Activated T-helper 17 cell treated with anti-CD3 and anti-CD28 coated beads, Interleukin-2, amount 50 U/mL, for 72 hours (primary cell): ENCODE data around the gene PCDHA7. TPM values are rescaled to one million over a fixed set of nuclear protein-coding genes. Genes with fewer than 3 reads are reported as not detected.
"Not testable (repeated sequence)": the region's sequence is repeated elsewhere in the genome, so short reads cannot be mapped to it uniquely, and the experiment has no call there.

Experiments
- ATAC-seq: fragments of 150-1000 bp; cut with Tn5 transposase; replicated peaks from 2 replicates; pipeline ENCODE4 v1.10.0; 2021; ENCODE audit warnings: mild to moderate bottlenecking, moderate library complexity
- H3K27ac Mint-ChIP-seq: one replicate; pipeline ENCODE4 v1.8.0; 2022; ENCODE audit warnings: mixed read lengths
- H3K27me3 Mint-ChIP-seq: one replicate; pipeline ENCODE4 v1.8.0; 2022; ENCODE audit warnings: mixed read lengths
- H3K36me3 Mint-ChIP-seq: one replicate; pipeline ENCODE4 v1.8.0; 2022; ENCODE audit warnings: low read depth, mild to moderate bottlenecking, mixed read lengths
- H3K4me1 Mint-ChIP-seq: one replicate; pipeline ENCODE4 v1.8.0; 2022; ENCODE audit warnings: mixed read lengths
- H3K4me3 Mint-ChIP-seq: one replicate; pipeline ENCODE4 v1.8.0; 2022; ENCODE audit warnings: mild to moderate bottlenecking, mixed read lengths
- H3K9me3 Mint-ChIP-seq: one replicate; pipeline ENCODE4 v1.8.0; 2022; ENCODE audit warnings: mixed read lengths
- total RNA-seq, 2 donors: library from RNA; stranded (reverse); gene quantifications; one replicate each; pipeline ENCODE4 v1.2.3, GENCODE V29; 2022

PCDHA7 gene
- total RNA-seq, 2 donors from 2014 or later, result not detected

DNA sequence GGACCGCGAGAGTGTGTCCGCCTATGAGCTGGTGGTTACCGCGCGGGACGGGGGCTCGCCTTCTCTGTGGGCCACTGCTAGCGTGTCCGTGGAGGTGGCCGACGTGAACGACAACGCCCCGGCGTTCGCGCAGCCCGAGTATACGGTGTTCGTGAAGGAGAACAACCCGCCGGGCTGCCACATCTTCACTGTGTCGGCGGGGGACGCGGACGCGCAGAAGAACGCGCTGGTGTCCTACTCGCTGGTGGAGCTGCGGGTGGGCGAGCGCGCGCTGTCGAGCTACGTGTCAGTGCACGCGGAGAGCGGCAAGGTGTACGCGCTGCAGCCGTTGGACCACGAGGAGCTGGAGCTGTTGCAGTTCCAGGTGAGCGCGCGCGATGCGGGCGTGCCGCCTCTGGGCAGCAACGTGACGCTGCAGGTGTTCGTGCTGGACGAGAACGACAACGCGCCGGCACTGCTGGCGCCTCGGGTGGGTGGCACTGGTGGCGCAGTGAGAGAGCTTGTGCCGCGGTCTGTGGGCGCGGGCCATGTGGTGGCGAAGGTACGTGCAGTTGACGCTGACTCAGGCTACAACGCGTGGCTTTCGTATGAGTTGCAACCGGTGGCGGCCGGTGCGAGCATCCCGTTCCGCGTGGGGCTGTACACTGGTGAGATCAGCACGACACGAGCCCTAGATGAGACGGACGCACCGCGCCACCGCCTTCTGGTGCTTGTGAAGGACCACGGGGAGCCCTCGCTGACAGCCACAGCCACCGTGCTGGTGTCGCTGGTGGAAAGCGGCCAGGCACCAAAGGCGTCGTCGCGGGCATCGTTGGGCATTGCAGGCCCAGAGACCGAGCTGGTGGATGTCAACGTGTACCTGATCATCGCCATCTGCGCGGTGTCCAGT, 1.8 kb downstream of the PCDHA7 start:
- Mint-ChIP-seq H3K4me3 (no peak overlapping the region), H3K4me1 (no peaks in the 10 kb centered on the region), H3K36me3 (no peaks in the 10 kb centered on the region), H3K9me3 (peaks cover 4% of the 10 kb centered on the region), H3K27ac (no peak overlapping the region), H3K27me3 (peaks cover 19% of the 10 kb centered on the region)
- ATAC-seq, result no peak

GRCh38 chr5:140840978-140841962, 7.2 kb downstream of the PCDHA7 start, which contains the start of gene PCDHA8:
TSS of gene PCDHA8 (plus strand) at chr5:140841187. CDS start at chr5:140841322, 135 bp downstream.
- Mint-ChIP-seq H3K36me3 (no peaks in the 10 kb centered on the region), H3K4me3 (no peak within 1 kb of the TSS), H3K27me3 (peaks cover 15% of the 10 kb centered on the region), H3K4me1 (no peaks in the 10 kb centered on the region), H3K9me3 (peaks cover 4% of the 10 kb centered on the region), H3K27ac (no peak within 1 kb of the TSS)
- no peak for ATAC-seq

DNA sequence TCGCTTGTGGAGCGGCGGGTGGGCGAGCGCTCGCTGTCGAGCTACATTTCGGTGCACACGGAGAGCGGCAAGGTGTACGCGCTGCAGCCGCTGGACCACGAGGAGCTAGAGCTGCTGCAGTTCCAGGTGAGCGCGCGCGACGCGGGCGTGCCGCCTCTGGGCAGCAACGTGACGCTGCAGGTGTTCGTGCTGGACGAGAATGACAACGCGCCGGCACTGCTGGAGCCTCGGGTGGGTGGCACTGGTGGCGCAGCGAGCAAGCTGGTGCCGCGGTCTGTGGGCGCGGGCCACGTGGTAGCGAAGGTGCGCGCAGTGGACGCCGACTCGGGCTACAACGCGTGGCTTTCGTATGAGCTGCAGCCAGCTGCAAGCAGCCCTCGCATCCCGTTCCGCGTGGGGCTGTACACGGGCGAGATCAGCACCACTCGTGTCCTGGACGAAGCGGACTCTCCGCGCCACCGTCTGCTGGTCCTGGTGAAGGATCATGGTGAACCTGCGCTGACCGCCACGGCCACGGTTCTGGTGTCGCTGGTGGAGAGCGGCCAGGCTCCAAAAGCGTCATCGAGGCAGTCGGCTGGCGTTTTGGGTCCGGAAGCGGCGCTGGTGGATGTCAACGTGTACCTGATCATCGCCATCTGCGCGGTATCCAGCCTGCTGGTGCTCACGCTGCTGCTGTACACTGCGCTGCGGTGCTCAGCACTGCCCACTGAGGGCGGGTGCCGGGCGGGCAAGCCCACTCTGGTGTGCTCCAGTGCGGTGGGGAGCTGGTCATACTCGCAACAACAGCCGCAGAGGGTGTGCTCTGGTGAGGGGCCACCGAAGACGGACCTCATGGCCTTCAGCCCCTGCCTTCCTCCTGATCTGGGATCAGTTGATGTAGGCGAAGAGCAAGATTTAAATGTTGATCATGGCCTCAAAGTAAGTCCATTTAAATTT, 9.0 kb downstream of the PCDHA7 start:
- Mint-ChIP-seq H3K36me3 (no peaks in the 10 kb centered on the region), H3K4me3 (no peak overlapping the region), H3K27ac (no peak overlapping the region), H3K4me1 (no peaks in the 10 kb centered on the region), H3K27me3 (peaks cover 25% of the 10 kb centered on the region), H3K9me3 (peaks cover 4% of the 10 kb centered on the region)
- no peak for ATAC-seq

DNA sequence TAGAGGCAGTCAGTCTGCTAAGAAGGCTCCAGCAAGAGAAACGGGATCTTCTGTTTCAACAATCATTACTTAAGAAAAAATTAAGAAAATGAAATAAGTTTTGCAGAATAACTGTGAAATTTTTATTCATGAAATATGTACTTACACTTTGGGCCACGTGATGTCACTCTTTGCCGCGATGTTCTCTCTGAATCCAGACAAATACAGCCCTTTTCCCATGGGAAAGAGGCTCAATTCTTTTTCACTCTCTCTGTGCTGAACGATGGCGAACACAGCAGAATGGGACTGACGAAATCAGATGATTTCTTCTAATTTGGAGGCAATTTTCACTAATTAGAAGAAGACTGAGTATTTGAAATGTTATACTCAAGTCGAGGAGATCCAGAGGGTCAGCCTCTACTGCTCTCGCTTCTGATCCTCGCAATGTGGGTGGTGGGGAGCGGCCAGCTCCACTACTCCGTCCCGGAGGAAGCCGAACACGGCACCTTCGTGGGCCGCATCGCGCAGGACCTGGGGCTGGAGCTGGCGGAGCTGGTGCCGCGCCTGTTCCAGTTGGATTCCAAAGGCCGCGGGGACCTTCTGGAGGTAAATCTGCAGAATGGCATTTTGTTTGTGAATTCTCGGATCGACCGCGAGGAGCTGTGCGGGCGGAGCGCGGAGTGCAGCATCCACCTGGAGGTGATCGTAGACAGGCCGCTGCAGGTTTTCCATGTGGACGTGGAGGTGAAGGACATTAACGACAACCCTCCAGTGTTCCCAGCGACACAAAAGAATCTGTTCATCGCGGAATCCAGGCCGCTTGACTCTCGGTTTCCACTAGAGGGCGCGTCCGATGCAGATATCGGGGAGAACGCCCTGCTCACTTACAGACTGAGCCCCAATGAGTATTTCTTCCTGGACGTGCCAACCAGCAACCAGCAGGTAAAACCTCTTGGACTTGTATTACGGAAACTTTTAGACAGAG, 14.4 kb downstream of the PCDHA7 start, which contains the start of gene PCDHA9:
TSS of gene PCDHA9 (plus strand) at position 244 of the 964 bp plus-strand sequence. CDS start at position 358, 114 bp downstream.
- not testable (repeated sequence) for H3K9me3 Mint-ChIP-seq, H3K4me1 Mint-ChIP-seq, H3K36me3 Mint-ChIP-seq, H3K4me3 Mint-ChIP-seq, H3K27ac Mint-ChIP-seq, ATAC-seq
- peaks cover 19% of the 10 kb centered on the region for H3K27me3 Mint-ChIP-seq

DNA sequence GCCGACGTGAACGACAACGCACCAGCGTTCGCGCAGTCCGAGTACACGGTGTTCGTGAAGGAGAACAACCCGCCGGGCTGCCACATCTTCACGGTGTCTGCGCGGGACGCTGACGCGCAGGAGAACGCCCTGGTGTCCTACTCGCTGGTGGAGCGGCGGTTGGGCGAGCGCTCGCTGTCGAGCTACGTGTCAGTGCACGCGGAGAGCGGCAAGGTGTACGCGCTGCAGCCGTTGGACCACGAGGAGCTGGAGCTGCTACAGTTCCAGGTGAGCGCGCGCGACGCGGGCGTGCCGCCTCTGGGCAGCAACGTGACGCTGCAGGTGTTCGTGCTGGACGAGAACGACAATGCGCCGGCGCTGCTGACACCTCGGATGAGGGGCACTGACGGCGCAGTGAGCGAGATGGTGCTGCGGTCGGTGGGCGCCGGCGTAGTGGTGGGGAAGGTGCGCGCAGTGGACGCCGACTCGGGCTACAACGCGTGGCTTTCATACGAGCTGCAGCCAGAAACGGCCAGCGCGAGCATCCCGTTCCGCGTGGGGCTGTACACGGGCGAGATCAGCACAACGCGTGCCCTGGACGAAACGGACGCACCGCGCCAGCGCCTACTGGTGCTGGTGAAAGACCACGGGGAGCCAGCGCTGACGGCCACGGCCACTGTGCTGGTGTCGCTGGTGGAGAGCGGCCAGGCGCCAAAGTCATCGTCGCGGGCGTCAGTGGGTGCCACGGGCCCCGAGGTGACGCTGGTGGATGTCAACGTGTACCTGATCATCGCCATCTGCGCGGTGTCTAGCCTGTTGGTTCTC, 16.0 kb downstream of the PCDHA7 start:
- H3K27me3 Mint-ChIP-seq, result peaks cover 22% of the 10 kb centered on the region
- H3K4me1 Mint-ChIP-seq, H3K4me3 Mint-ChIP-seq, H3K27ac Mint-ChIP-seq, ATAC-seq, H3K36me3 Mint-ChIP-seq, H3K9me3 Mint-ChIP-seq: not testable (repeated sequence)

GRCh38 chr5:140855772-140856674, 22.0 kb downstream of the PCDHA7 start, which contains the start of gene PCDHA10:
TSS of gene PCDHA10 (plus strand) at chr5:140855897. CDS start at chr5:140856049, 152 bp downstream.
- H3K9me3 Mint-ChIP-seq, result peaks cover 9% of the 10 kb centered on the region
- H3K36me3 Mint-ChIP-seq, result no peaks in the 10 kb centered on the region
- H3K27me3 Mint-ChIP-seq, result peaks cover 16% of the 10 kb centered on the region
- no peak within 1 kb of the TSS for H3K27ac Mint-ChIP-seq
- H3K4me1 Mint-ChIP-seq, result no peaks in the 10 kb centered on the region
- no peak within 1 kb of the TSS for H3K4me3 Mint-ChIP-seq
- no peak for ATAC-seq

DNA sequence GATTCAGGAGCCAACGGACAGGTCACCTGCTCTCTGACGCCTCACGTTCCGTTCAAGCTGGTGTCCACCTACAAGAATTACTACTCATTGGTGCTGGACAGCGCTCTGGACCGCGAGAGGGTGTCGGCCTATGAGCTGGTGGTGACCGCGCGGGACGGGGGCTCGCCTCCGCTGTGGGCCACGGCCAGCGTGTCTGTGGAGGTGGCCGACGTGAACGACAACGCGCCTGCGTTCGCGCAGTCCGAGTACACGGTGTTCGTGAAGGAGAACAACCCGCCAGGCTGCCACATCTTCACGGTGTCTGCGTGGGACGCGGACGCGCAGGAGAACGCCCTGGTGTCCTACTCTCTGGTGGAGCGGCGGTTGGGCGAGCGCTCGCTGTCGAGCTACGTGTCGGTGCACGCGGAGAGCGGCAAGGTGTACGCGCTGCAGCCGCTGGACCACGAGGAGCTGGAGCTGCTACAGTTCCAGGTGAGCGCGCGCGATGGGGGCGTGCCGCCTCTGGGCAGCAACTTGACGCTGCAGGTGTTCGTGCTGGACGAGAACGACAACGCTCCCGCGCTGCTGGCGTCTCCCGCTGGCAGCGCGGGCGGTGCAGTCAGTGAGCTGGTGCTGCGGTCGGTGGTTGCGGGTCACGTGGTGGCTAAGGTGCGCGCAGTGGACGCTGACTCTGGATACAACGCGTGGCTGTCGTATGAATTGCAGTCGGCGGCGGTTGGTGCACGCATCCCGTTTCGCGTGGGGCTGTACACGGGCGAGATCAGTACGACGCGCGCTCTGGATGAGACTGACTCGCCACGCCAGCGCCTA, 23.3 kb downstream of the PCDHA7 start:
- Mint-ChIP-seq H3K4me1 (no peaks in the 10 kb centered on the region), H3K4me3 (no peak overlapping the region), H3K27ac (no peak overlapping the region), H3K36me3 (no peaks in the 10 kb centered on the region), H3K9me3 (peaks cover 9% of the 10 kb centered on the region), H3K27me3 (peaks cover 21% of the 10 kb centered on the region)
- ATAC-seq, result no peak

GRCh38 chr5:140857987-140858240, 23.8 kb downstream of the PCDHA7 start:
- H3K4me3 Mint-ChIP-seq, result no peak overlapping the region
- no peak overlapping the region for H3K27ac Mint-ChIP-seq
- H3K9me3 Mint-ChIP-seq, result peaks cover 9% of the 10 kb centered on the region
- peaks cover 21% of the 10 kb centered on the region for H3K27me3 Mint-ChIP-seq
- no peaks in the 10 kb centered on the region for H3K4me1 Mint-ChIP-seq
- no peak for ATAC-seq
- no peaks in the 10 kb centered on the region for H3K36me3 Mint-ChIP-seq

DNA sequence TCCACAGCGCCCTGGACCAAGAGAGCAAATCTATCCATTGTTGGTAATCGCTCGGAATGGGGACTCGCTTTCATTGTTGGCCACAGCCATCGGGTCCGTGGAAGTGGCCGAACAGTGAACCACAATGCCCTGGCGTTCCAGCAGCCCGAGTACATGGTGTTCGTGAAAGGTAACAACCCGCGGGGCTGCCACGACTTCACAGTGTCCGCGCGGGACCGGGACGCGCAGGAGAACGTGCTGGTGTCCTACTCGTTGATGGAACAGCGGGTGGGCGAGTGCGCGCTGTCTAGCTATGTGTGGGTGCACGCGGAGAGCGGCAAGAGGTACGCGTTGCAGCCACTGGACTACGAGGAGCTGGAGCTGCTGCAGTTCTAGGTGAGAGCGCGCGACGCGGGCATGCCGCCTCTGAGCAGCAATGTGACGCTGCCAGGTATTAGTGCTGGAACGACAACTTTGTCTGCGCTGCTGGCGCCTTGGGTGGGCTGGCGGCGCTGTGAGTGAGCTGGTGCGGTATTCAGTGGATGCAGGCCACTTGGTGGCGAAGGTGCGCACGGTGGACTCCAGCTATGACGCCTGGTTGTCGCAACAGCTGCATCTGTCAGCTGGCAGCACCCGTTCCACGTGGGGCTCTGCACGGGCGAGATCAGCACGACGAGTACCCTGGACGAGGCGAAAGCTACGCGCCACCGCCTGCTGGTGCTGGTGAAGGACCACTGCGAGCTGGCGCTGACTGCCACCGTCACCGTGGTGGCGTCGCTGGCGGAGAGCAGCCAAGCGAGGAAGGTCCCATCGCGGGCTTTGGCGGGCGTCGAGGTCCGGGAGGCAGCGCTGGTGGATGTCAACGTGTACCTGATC, 28.6 kb downstream of the PCDHA7 start:
- Mint-ChIP-seq H3K27me3 (peaks cover 20% of the 10 kb centered on the region), H3K4me1 (no peaks in the 10 kb centered on the region), H3K36me3 (no peaks in the 10 kb centered on the region), H3K4me3 (no peak overlapping the region), H3K27ac (no peak overlapping the region), H3K9me3 (no peaks in the 10 kb centered on the region)
- ATAC-seq, result no peak

GRCh38 chr5:140868721-140869554, 34.9 kb downstream of the PCDHA7 start, which contains the start of gene PCDHA11:
TSS of gene PCDHA11 (plus strand) at chr5:140868957. CDS start at chr5:140869104, 147 bp downstream.
- no peak for ATAC-seq
- Mint-ChIP-seq H3K9me3 (peaks cover 8% of the 10 kb centered on the region), H3K27ac (no peak within 1 kb of the TSS), H3K27me3 (peaks cover 18% of the 10 kb centered on the region), H3K36me3 (no peaks in the 10 kb centered on the region), H3K4me3 (no peak within 1 kb of the TSS), H3K4me1 (no peaks in the 10 kb centered on the region)
